Type B pancreatic cell (in vitro differentiated cells): Measurements from ENCODE around the gene SLC6A11. TPM values are rescaled to one million over a fixed set of nuclear protein-coding genes. Genes with fewer than 3 reads are reported as not detected.

Experiments
- DNase-seq: peaks from one replicate; pipeline ENCODE4 v3.0.0; 2021; ENCODE audit warnings: mixed read lengths; ENCODE audit not compliant: unreplicated experiment; ENCODE audit errors: extremely low spot score
- H3K27ac Mint-ChIP-seq: 2 replicates; pipeline ENCODE4 v1.8.0; 2021; ENCODE audit warnings: mild to moderate bottlenecking, mixed read lengths
- H3K27me3 Mint-ChIP-seq: 2 replicates; pipeline ENCODE4 v1.8.0; 2021; ENCODE audit warnings: mixed read lengths
- H3K36me3 Mint-ChIP-seq: 2 replicates; pipeline ENCODE4 v1.8.0; 2021; ENCODE audit warnings: mixed read lengths
- H3K4me1 Mint-ChIP-seq: one replicate; pipeline ENCODE4 v1.8.0; 2021; ENCODE audit warnings: mixed read lengths; ENCODE audit not compliant: unreplicated experiment
- H3K4me3 Mint-ChIP-seq: 2 replicates; pipeline ENCODE4 v1.8.0; 2021; ENCODE audit warnings: mild to moderate bottlenecking, mixed read lengths
- H3K9me3 Mint-ChIP-seq: 2 replicates; pipeline ENCODE4 v1.8.0; 2021; ENCODE audit warnings: mixed read lengths
- CTCF ChIP-seq: fragments of 200-600 bp; sonication (generic); conservative IDR thresholded peaks from 2 replicates; pipeline ENCODE4 v1.5.0; 2021; ENCODE audit warnings: antibody characterized with exemption, mild to moderate bottlenecking
- total RNA-seq: library from RNA; stranded (reverse); gene quantifications from 2 replicates; pipeline ENCODE4 v1.2.1, GENCODE V29; 2021; ENCODE audit warnings: low replicate concordance

SLC6A11 gene
- total RNA-seq, 1 donor from 2014 or later, result 3.0 TPM

GRCh38 chr3:10792208-10792607 lies 23.8 kb upstream of the SLC6A11 start:
- H3K4me1 Mint-ChIP-seq, result no peaks in the 10 kb centered on the region
- no peaks in the 10 kb centered on the region for H3K36me3 Mint-ChIP-seq
- peaks cover 70% of the 10 kb centered on the region for H3K27me3 Mint-ChIP-seq
- no peak for TF ChIP-seq CTCF
- no peak overlapping the region for H3K27ac Mint-ChIP-seq
- H3K4me3 Mint-ChIP-seq, result no peak overlapping the region
- no peak for DNase-seq
- H3K9me3 Mint-ChIP-seq, result no peaks in the 10 kb centered on the region

GRCh38 chr3:10798600-10799367 lies 17.2 kb upstream of the SLC6A11 start:
- DNase-seq, result no peak
- no peak overlapping the region for H3K27ac Mint-ChIP-seq
- H3K9me3 Mint-ChIP-seq, result no peaks in the 10 kb centered on the region
- no peaks in the 10 kb centered on the region for H3K4me1 Mint-ChIP-seq
- H3K36me3 Mint-ChIP-seq, result no peaks in the 10 kb centered on the region
- no peak for TF ChIP-seq CTCF
- H3K4me3 Mint-ChIP-seq, result no peak overlapping the region
- peaks cover 52% of the 10 kb centered on the region for H3K27me3 Mint-ChIP-seq

GRCh38 chr3:10804183-10804648 lies 11.8 kb upstream of the SLC6A11 start:
- H3K36me3 Mint-ChIP-seq, result no peaks in the 10 kb centered on the region
- H3K27ac Mint-ChIP-seq, result peak overlapping the region; percentile 91
- no peaks in the 10 kb centered on the region for H3K9me3 Mint-ChIP-seq
- no peaks in the 10 kb centered on the region for H3K4me1 Mint-ChIP-seq
- DNase-seq, result no peak
- peaks cover 39% of the 10 kb centered on the region for H3K27me3 Mint-ChIP-seq
- TF ChIP-seq CTCF, result no peak
- peak overlapping the region; percentile 50 for H3K4me3 Mint-ChIP-seq

GRCh38 chr3:10806006-10806405 lies 10.0 kb upstream of the SLC6A11 start:
- Mint-ChIP-seq H3K27me3 (peaks cover 44% of the 10 kb centered on the region), H3K4me3 (no peak overlapping the region), H3K9me3 (no peaks in the 10 kb centered on the region), H3K36me3 (no peaks in the 10 kb centered on the region), H3K27ac (no peak overlapping the region), H3K4me1 (no peaks in the 10 kb centered on the region)
- no peak for TF ChIP-seq CTCF
- no peak for DNase-seq

- H3K27me3 Mint-ChIP-seq, result peaks cover 56% of the 10 kb centered on the region
Observed at GRCh38 chr3:10808130-10808735, 7.8 kb upstream of the SLC6A11 start.

More at GRCh38 chr3:10808130-10808735, 7.8 kb upstream of the SLC6A11 start:
- Mint-ChIP-seq H3K27ac (no peak overlapping the region), H3K4me3 (no peak overlapping the region), H3K9me3 (no peaks in the 10 kb centered on the region), H3K4me1 (no peaks in the 10 kb centered on the region), H3K36me3 (no peaks in the 10 kb centered on the region)
- TF ChIP-seq CTCF, result no peak
- DNase-seq, result no peak
